ENCODE results near the gene JOSD2. TPM values are rescaled to one million over a fixed set of nuclear protein-coding genes. Genes with fewer than 3 reads are reported as not detected.

The JOSD2 gene
- total RNA-seq (10.5 TPM), polyA plus RNA-seq (73.6 TPM)

GRCh38 chr19:50511069-50511822 lies at the start of gene JOSD2:
JOSD2 (minus strand) TSS chr19:50511191; CDS start chr19:50510431, 760 bp downstream.
- under 1% methylated on average over 69 of the region's 69 CpGs for WGBS
- peak; percentile 96 for DNase-seq (ENCODE audit: extremely low spot score)
- H3K4me1 ChIP-seq (ENCODE audit: insufficient read depth), result peaks cover 3% of the 10 kb centered on the region
- H3K4me3 ChIP-seq (ENCODE audit: low read depth, low read length), result peak within 1 kb of the TSS; percentile 59
- peak within 1 kb of the TSS; percentile 88 for H3K27ac ChIP-seq (ENCODE audit: low read depth)
- H3K36me3 ChIP-seq (ENCODE audit: insufficient read depth), result no peaks in the 10 kb centered on the region

GRCh38 chr19:50559636-50560035 lies 48.6 kb upstream of the JOSD2 start:
- 41% methylated on average over 10 of the region's 10 CpGs for WGBS
- no peaks in the 10 kb centered on the region for H3K36me3 ChIP-seq (ENCODE audit: insufficient read depth)
- H3K4me3 ChIP-seq (ENCODE audit: low read depth, low read length), result no peak overlapping the region
- DNase-seq (ENCODE audit: extremely low spot score), result no peak
- peaks cover 3% of the 10 kb centered on the region for H3K4me1 ChIP-seq (ENCODE audit: insufficient read depth)
- H3K27ac ChIP-seq (ENCODE audit: low read depth), result no peak overlapping the region

GRCh38 chr19:50558449-50558848 lies 47.5 kb upstream of the JOSD2 start:
- Histone ChIP-seq H3K27ac (ENCODE audit: low read depth) (no peak overlapping the region), H3K36me3 (ENCODE audit: insufficient read depth) (no peaks in the 10 kb centered on the region), H3K4me1 (ENCODE audit: insufficient read depth) (peaks cover 3% of the 10 kb centered on the region), H3K4me3 (ENCODE audit: low read depth, low read length) (no peak overlapping the region)
- 93% methylated on average over 13 of the region's 13 CpGs for WGBS
- DNase-seq (ENCODE audit: extremely low spot score), result no peak

GRCh38 chr19:50558039-50558438 lies 47.0 kb upstream of the JOSD2 start:
- H3K27ac ChIP-seq (ENCODE audit: low read depth), result no peak overlapping the region
- 94% methylated on average over 4 of the region's 4 CpGs for WGBS
- no peak overlapping the region for H3K4me3 ChIP-seq (ENCODE audit: low read depth, low read length)
- no peak for DNase-seq (ENCODE audit: extremely low spot score)
- no peaks in the 10 kb centered on the region for H3K36me3 ChIP-seq (ENCODE audit: insufficient read depth)
- H3K4me1 ChIP-seq (ENCODE audit: insufficient read depth), result peaks cover 3% of the 10 kb centered on the region

GRCh38 chr19:50557009-50557613 lies 46.1 kb upstream of the JOSD2 start:
- Histone ChIP-seq H3K27ac (ENCODE audit: low read depth) (no peak overlapping the region), H3K36me3 (ENCODE audit: insufficient read depth) (no peaks in the 10 kb centered on the region), H3K4me3 (ENCODE audit: low read depth, low read length) (no peak overlapping the region), H3K4me1 (ENCODE audit: insufficient read depth) (peaks cover 3% of the 10 kb centered on the region)
- no peak for DNase-seq (ENCODE audit: extremely low spot score)
- 25% methylated on average over 19 of the region's 20 CpGs for WGBS

GRCh38 chr19:50556282-50557008 lies 45.5 kb upstream of the JOSD2 start:
- Histone ChIP-seq H3K27ac (ENCODE audit: low read depth) (no peak overlapping the region), H3K36me3 (ENCODE audit: insufficient read depth) (no peaks in the 10 kb centered on the region), H3K4me1 (ENCODE audit: insufficient read depth) (peaks cover 3% of the 10 kb centered on the region), H3K4me3 (ENCODE audit: low read depth, low read length) (peak overlapping the region; percentile 34)
- under 1% methylated on average over 38 of the region's 39 CpGs for WGBS
- peak; percentile 17 for DNase-seq (ENCODE audit: extremely low spot score)

- Histone ChIP-seq H3K4me1 (ENCODE audit: insufficient read depth) (peaks cover 3% of the 10 kb centered on the region), H3K4me3 (ENCODE audit: low read depth, low read length) (peak overlapping the region; percentile 34), H3K36me3 (ENCODE audit: insufficient read depth) (no peaks in the 10 kb centered on the region), H3K27ac (ENCODE audit: low read depth) (no peak overlapping the region)
- 29% methylated on average over 28 of the region's 28 CpGs for WGBS
- DNase-seq (ENCODE audit: extremely low spot score), result no peak
Measured at GRCh38 chr19:50555450-50556281, 44.7 kb upstream of the JOSD2 start.

GRCh38 chr19:50555033-50555432 lies 44.0 kb upstream of the JOSD2 start:
- Histone ChIP-seq H3K36me3 (ENCODE audit: insufficient read depth) (no peaks in the 10 kb centered on the region), H3K4me1 (ENCODE audit: insufficient read depth) (peaks cover 3% of the 10 kb centered on the region), H3K4me3 (ENCODE audit: low read depth, low read length) (no peak overlapping the region), H3K27ac (ENCODE audit: low read depth) (no peak overlapping the region)
- DNase-seq (ENCODE audit: extremely low spot score), result no peak
- 79% methylated on average over 12 of the region's 12 CpGs for WGBS

- Histone ChIP-seq H3K36me3 (ENCODE audit: insufficient read depth) (no peaks in the 10 kb centered on the region), H3K4me1 (ENCODE audit: insufficient read depth) (peaks cover 3% of the 10 kb centered on the region), H3K27ac (ENCODE audit: low read depth) (no peak overlapping the region), H3K4me3 (ENCODE audit: low read depth, low read length) (no peak overlapping the region)
- DNase-seq (ENCODE audit: extremely low spot score), result no peak
- 90% methylated on average over 10 of the region's 10 CpGs for WGBS
Measured at GRCh38 chr19:50554212-50554611, 43.2 kb upstream of the JOSD2 start.

GRCh38 chr19:50553134-50553703 lies 42.2 kb upstream of the JOSD2 start:
- Histone ChIP-seq H3K36me3 (ENCODE audit: insufficient read depth) (no peaks in the 10 kb centered on the region), H3K4me3 (ENCODE audit: low read depth, low read length) (no peak overlapping the region), H3K27ac (ENCODE audit: low read depth) (no peak overlapping the region), H3K4me1 (ENCODE audit: insufficient read depth) (peaks cover 3% of the 10 kb centered on the region)
- DNase-seq (ENCODE audit: extremely low spot score), result no peak
- 81% methylated on average over 19 of the region's 19 CpGs for WGBS

GRCh38 chr19:50552540-50552939 lies 41.5 kb upstream of the JOSD2 start:
- peaks cover 3% of the 10 kb centered on the region for H3K4me1 ChIP-seq (ENCODE audit: insufficient read depth)
- H3K27ac ChIP-seq (ENCODE audit: low read depth), result no peak overlapping the region
- H3K36me3 ChIP-seq (ENCODE audit: insufficient read depth), result no peaks in the 10 kb centered on the region
- WGBS, result 83% methylated on average over 15 of the region's 15 CpGs
- H3K4me3 ChIP-seq (ENCODE audit: low read depth, low read length), result no peak overlapping the region
- DNase-seq (ENCODE audit: extremely low spot score), result no peak

- Histone ChIP-seq H3K27ac (ENCODE audit: low read depth) (no peak overlapping the region), H3K4me3 (ENCODE audit: low read depth, low read length) (peak overlapping the region; percentile 39), H3K36me3 (ENCODE audit: insufficient read depth) (no peaks in the 10 kb centered on the region), H3K4me1 (ENCODE audit: insufficient read depth) (peaks cover 1% of the 10 kb centered on the region)
- WGBS, result 1% methylated on average over 22 of the region's 22 CpGs
- no peak for DNase-seq (ENCODE audit: extremely low spot score)
Measured at GRCh38 chr19:50551715-50552187, 40.8 kb upstream of the JOSD2 start.

Measured in urinary bladder (tissue), 4 donors.